GM12878 (cell line): ENCODE measurements around the gene PNMA6E. TPM values are rescaled to one million over a fixed set of nuclear protein-coding genes. Genes with fewer than 3 reads are reported as not detected.

Experiments used
- BRCA1 ChIP-seq: IDR thresholded peaks from 2 replicates; pipeline ENCODE4 v1.6.1; 2011; ENCODE audit warnings: low read depth, low read length, improper control_type of control experiment
- MLLT1 ChIP-seq: fragments of 450-650 bp; IDR thresholded peaks from 2 replicates; pipeline ENCODE4 v1.6.1; 2016; ENCODE audit warnings: mild to moderate bottlenecking
- MTA2 ChIP-seq: fragments of 450-650 bp; IDR thresholded peaks from 2 replicates; pipeline ENCODE4 v1.6.1; 2016; ENCODE audit warnings: low read depth, mild to moderate bottlenecking, moderate library complexity
- polyA plus RNA-seq, 11 experiments: library from polyadenylated mRNA; depleted of rRNA in 4 of 11; unstranded in 6 of 11; stranded (reverse) in 5 of 11; fragments of >200 nt; fragmentation: Nextera tagmentation in 4 of 11; fragmentation: Illumina TruSeq in 1 of 11; extraction: Ambion mirVana in 4 of 11; extraction: Trizol in 1 of 11; gene quantifications; 1 replicate in 1 of 11; 2 replicates in 10 of 11; pipeline versions ENCODE4 v1.2.1 to v1.2.3, GENCODE V29; 2011 to 2016; ENCODE audit warnings: inconsistent platforms in 2 of 11, missing spikeins in 2 of 11, low read depth in 1 of 11
- total RNA-seq, 4 experiments: library from RNA; depleted of rRNA in 3 of 4; stranded (reverse); fragments of >200 nt in 3 of 4; fragmentation: Illumina TruSeq in 1 of 4; extraction: Trizol in 1 of 4; gene quantifications; 2 replicates each; pipeline versions ENCODE4 v1.2.1 to v1.2.3, GENCODE V29; 2013 to 2021
- TF ChIP-seq, protein P1 (sequence below): fragments of 450-650 bp; formaldehyde crosslinking; IDR thresholded peaks from 2 replicates; pipeline ENCODE4 v1.4.0; 2020; ENCODE audit warnings: mild to moderate bottlenecking, moderate library complexity
- TF ChIP-seq, protein P2 (sequence below): fragments of 450-650 bp; IDR thresholded peaks from 2 replicates; pipeline ENCODE4 v1.6.1; 2017; ENCODE audit warnings: mild to moderate bottlenecking, moderate library complexity

The PNMA6E gene
- total and polyA plus RNA-seq, 10 of the 15 experiments (the other 5 are each of a cell fraction or from before 2014, with no cell fraction given): not detected

DNA sequence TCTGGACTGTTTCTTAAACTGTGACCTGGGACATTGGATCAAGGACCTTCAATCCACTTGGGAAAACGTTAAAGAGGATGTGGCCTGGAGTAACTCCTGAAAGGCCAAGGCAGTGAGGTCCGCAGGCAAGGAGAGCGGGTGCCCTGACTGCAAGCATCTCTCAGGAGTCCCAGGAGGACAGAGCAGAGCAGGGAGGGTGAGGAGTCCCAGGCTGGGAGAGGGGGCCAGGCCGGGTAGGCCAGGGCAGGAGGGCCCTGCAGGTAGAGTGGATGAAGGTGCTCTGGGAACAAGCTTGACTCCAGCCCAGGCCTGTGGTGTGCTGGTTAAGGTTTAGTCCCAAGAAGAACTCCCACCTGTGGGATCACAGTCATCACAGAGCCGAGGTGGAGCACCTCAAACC lies 13.8 kb downstream of the PNMA6E start (continued):
- no peak for TF ChIP-seq BRCA1
- TF ChIP-seq, protein P1, sequence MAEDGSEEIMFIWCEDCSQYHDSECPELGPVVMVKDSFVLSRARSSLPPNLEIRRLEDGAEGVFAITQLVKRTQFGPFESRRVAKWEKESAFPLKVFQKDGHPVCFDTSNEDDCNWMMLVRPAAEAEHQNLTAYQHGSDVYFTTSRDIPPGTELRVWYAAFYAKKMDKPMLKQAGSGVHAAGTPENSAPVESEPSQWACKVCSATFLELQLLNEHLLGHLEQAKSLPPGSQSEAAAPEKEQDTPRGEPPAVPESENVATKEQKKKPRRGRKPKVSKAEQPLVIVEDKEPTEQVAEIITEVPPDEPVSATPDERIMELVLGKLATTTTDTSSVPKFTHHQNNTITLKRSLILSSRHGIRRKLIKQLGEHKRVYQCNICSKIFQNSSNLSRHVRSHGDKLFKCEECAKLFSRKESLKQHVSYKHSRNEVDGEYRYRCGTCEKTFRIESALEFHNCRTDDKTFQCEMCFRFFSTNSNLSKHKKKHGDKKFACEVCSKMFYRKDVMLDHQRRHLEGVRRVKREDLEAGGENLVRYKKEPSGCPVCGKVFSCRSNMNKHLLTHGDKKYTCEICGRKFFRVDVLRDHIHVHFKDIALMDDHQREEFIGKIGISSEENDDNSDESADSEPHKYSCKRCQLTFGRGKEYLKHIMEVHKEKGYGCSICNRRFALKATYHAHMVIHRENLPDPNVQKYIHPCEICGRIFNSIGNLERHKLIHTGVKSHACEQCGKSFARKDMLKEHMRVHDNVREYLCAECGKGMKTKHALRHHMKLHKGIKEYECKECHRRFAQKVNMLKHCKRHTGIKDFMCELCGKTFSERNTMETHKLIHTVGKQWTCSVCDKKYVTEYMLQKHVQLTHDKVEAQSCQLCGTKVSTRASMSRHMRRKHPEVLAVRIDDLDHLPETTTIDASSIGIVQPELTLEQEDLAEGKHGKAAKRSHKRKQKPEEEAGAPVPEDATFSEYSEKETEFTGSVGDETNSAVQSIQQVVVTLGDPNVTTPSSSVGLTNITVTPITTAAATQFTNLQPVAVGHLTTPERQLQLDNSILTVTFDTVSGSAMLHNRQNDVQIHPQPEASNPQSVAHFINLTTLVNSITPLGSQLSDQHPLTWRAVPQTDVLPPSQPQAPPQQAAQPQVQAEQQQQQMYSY (CRISPR knock-in tag): no peak
- no peak for TF ChIP-seq MLLT1
- TF ChIP-seq, protein P2, sequence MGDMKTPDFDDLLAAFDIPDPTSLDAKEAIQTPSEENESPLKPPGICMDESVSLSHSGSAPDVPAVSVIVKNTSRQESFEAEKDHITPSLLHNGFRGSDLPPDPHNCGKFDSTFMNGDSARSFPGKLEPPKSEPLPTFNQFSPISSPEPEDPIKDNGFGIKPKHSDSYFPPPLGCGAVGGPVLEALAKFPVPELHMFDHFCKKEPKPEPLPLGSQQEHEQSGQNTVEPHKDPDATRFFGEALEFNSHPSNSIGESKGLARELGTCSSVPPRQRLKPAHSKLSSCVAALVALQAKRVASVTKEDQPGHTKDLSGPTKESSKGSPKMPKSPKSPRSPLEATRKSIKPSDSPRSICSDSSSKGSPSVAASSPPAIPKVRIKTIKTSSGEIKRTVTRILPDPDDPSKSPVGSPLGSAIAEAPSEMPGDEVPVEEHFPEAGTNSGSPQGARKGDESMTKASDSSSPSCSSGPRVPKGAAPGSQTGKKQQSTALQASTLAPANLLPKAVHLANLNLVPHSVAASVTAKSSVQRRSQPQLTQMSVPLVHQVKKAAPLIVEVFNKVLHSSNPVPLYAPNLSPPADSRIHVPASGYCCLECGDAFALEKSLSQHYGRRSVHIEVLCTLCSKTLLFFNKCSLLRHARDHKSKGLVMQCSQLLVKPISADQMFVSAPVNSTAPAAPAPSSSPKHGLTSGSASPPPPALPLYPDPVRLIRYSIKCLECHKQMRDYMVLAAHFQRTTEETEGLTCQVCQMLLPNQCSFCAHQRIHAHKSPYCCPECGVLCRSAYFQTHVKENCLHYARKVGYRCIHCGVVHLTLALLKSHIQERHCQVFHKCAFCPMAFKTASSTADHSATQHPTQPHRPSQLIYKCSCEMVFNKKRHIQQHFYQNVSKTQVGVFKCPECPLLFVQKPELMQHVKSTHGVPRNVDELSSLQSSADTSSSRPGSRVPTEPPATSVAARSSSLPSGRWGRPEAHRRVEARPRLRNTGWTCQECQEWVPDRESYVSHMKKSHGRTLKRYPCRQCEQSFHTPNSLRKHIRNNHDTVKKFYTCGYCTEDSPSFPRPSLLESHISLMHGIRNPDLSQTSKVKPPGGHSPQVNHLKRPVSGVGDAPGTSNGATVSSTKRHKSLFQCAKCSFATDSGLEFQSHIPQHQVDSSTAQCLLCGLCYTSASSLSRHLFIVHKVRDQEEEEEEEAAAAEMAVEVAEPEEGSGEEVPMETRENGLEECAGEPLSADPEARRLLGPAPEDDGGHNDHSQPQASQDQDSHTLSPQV: no peak
- no peak for TF ChIP-seq MTA2
